K562 (cell line): ENCODE data around the gene MRPL19. TPM values are rescaled to one million over a fixed set of nuclear protein-coding genes. Genes with fewer than 3 reads are reported as not detected.

Source experiments
- PHTF2 ChIP-seq: fragments of 250-450 bp; sonication (Bioruptor Pico); IDR thresholded peaks from 2 replicates; pipeline ENCODE4 v1.5.0; 2021; ENCODE audit warnings: mild to moderate bottlenecking
- REST ChIP-seq, 2 experiments: fragments of 450-650 bp; formaldehyde crosslinking in 1 of 2; IDR thresholded peaks; 2 replicates each; pipeline versions ENCODE4 v1.4.0 to v1.6.1; 2014 to 2020; ENCODE audit warnings: mild to moderate bottlenecking in 2 of 2, borderline replicate concordance in 1 of 2, low read depth in 1 of 2
- TRIM24 ChIP-seq, 2 experiments: fragments of 450-650 bp; IDR thresholded peaks; 2 replicates each; pipeline ENCODE4 v1.6.1; 2016
- ZBTB49 ChIP-seq: sonication (generic); formaldehyde crosslinking; IDR thresholded peaks from 2 replicates; pipeline ENCODE4 v1.8.0; 2022; ENCODE audit warnings: missing genetic modification reagents, mild to moderate bottlenecking, borderline replicate concordance
- ZHX1 ChIP-seq: fragments of 150-350 bp; conservative IDR thresholded peaks from 2 replicates; pipeline ENCODE4 v1.6.1; 2014; ENCODE audit warnings: low read length
- ZNF3 ChIP-seq: fragments of 250-450 bp; sonication (Bioruptor Pico); IDR thresholded peaks from 2 replicates; pipeline ENCODE4 v1.5.0; 2021; ENCODE audit warnings: mild to moderate bottlenecking, moderate library complexity
- polyA plus RNA-seq, 8 experiments: library from polyadenylated mRNA; depleted of rRNA in 4 of 8; stranded (reverse) in 5 of 8; unstranded in 3 of 8; fragments of >200 nt; fragmentation: Nextera tagmentation in 2 of 8; fragmentation: Illumina TruSeq in 1 of 8; extraction: Ambion mirVana in 2 of 8; extraction: Trizol in 1 of 8; gene quantifications; 2 replicates each; pipeline versions ENCODE4 v1.2.1 to v1.2.3, GENCODE V29; 2011 to 2014; ENCODE audit warnings: inconsistent platforms in 1 of 8, missing spikeins in 1 of 8
- total RNA-seq, 7 experiments: library from RNA; depleted of rRNA in 6 of 7; stranded (reverse); fragments of >200 nt in 6 of 7; fragmentation: Illumina TruSeq in 2 of 7; extraction: Trizol in 2 of 7; gene quantifications; 2 replicates each; pipeline versions ENCODE4 v1.2.1 to v1.2.3, GENCODE V29; 2011 to 2021; ENCODE audit warnings: low replicate concordance in 1 of 7

The MRPL19 gene
- total and polyA plus RNA-seq, 9 of the 15 experiments (the other 6 are each of a cell fraction or from before 2014, with no cell fraction given) = 9.7 to 65.9 (median 56.1) TPM

GRCh38 chr2:75737961-75738360, 91.4 kb downstream of the MRPL19 start (continued):
- TF ChIP-seq ZHX1 = no peak
- TF ChIP-seq TRIM24 (IDR thresholded peaks at IDR 0.05) = no peak
- no peak for TF ChIP-seq ZBTB49 (CRISPR knock-in tag)
- TF ChIP-seq REST (IDR thresholded peaks at IDR 0.05; ENCODE audit: borderline replicate concordance) = no peak
- TF ChIP-seq REST (CRISPR knock-in tag; IDR thresholded peaks at IDR 0.05; ENCODE audit: low read depth) = no peak
- no peak for TF ChIP-seq PHTF2 (CRISPR knock-in tag)
- TF ChIP-seq ZNF3 (CRISPR knock-in tag) = no peak
